Measurements from ENCODE around the gene ENDOU.

Gene ENDOU

DNA sequence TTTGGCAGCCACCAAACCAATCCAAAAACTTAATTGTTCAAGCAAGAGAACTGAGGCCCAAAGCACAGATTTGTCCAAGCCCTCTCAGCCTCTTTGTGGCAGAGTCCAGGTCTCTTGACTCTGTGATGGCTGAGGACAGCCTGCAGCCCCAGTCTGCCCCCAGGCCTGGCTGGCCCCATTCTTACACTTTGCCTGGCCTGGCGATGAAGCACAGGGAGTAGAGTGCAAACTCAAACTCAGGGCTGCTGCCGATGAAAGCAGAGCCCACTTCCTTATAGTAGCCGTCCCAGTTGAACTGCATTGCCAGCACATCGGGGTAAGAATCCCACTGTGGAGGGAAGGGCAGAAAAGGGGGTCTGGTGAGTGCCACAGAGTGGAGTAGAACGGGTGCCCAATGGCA, 13.8 kb downstream of the ENDOU start:
- TF ChIP-seq, protein P1, sequence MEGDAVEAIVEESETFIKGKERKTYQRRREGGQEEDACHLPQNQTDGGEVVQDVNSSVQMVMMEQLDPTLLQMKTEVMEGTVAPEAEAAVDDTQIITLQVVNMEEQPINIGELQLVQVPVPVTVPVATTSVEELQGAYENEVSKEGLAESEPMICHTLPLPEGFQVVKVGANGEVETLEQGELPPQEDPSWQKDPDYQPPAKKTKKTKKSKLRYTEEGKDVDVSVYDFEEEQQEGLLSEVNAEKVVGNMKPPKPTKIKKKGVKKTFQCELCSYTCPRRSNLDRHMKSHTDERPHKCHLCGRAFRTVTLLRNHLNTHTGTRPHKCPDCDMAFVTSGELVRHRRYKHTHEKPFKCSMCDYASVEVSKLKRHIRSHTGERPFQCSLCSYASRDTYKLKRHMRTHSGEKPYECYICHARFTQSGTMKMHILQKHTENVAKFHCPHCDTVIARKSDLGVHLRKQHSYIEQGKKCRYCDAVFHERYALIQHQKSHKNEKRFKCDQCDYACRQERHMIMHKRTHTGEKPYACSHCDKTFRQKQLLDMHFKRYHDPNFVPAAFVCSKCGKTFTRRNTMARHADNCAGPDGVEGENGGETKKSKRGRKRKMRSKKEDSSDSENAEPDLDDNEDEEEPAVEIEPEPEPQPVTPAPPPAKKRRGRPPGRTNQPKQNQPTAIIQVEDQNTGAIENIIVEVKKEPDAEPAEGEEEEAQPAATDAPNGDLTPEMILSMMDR (IDR thresholded peaks at IDR 0.05; ENCODE audit: borderline replicate concordance, control extremely low read depth, extremely low read depth, insufficient read depth, missing control alignments), result no peak
- no peak for DNase-seq (ENCODE audit: low spot score)
- in situ Hi-C loops (cut with MboI; ENCODE audit: low sequenced_read_pairs, unreplicated experiment), result loop anchor here (10.0 to 25.0 kb wide), 2 partner anchors 63 to 451 kb away; partner anchors contain the start of genes ASB8 and SLC48A1

GRCh38 chr12:47710278-47710677, 15.0 kb downstream of the ENDOU start:
- in situ Hi-C loops (cut with MboI; ENCODE audit: low sequenced_read_pairs, unreplicated experiment), result loop anchor here (10.0 to 25.0 kb wide), 2 partner anchors 65 to 452 kb away; partner anchors contain the start of genes ASB8 and SLC48A1
- TF ChIP-seq, protein P1 (IDR thresholded peaks at IDR 0.05; ENCODE audit: borderline replicate concordance, control extremely low read depth, extremely low read depth, insufficient read depth, missing control alignments), result no peak
- no peak for DNase-seq (ENCODE audit: low spot score)

GRCh38 chr12:47709671-47710070, 15.6 kb downstream of the ENDOU start:
- TF ChIP-seq, protein P1 (IDR thresholded peaks at IDR 0.05; ENCODE audit: borderline replicate concordance, control extremely low read depth, extremely low read depth, insufficient read depth, missing control alignments), result no peak
- in situ Hi-C loops (cut with MboI; ENCODE audit: low sequenced_read_pairs, unreplicated experiment), result loop anchor here (10.0 to 25.0 kb wide), 2 partner anchors 65 to 453 kb away; partner anchors contain the start of genes ASB8 and SLC48A1

GRCh38 chr12:47709237-47709636, 16.1 kb downstream of the ENDOU start:
- in situ Hi-C loops (cut with MboI; ENCODE audit: low sequenced_read_pairs, unreplicated experiment), result loop anchor here (25.0 kb wide), 1 partner anchor 453 kb away; the partner anchor contains the start of gene ASB8
- DNase-seq (ENCODE audit: low spot score), result no peak
- TF ChIP-seq, protein P1 (IDR thresholded peaks at IDR 0.05; ENCODE audit: borderline replicate concordance, control extremely low read depth, extremely low read depth, insufficient read depth, missing control alignments), result no peak

More at GRCh38 chr12:47709671-47710070, 15.6 kb downstream of the ENDOU start:
- no peak for DNase-seq (ENCODE audit: low spot score)

DNA sequence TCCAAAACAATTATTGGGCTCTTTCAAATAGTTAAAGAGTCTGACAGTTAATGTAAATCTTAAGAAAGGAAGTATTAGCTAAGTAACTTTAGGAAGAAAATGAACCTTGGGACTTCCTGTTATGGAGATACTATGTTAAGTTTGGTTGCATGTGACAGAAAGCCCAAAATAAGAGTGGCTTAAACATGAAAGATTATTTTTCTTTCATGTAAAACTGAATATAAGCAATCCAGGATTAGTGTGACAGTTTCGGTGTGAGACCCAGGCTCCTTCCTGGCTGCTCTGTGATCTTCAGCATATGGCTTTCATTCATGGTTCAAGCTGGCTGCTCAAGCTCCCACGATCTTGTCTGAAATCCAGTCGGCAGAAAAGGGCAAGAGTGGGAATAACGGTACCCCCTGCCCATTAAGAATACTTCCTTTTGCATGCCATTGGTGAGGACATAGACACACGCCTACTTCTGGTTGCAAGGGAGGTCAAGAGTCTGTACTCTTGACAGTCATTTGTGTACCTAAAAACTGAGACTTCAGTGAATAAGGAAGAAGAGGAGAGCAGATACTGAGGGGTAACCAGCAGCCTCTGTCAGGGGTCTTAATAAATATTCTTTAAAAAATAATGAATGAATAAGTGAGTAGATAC, 17.3 kb downstream of the ENDOU start:
- TF ChIP-seq, protein P1 (IDR thresholded peaks at IDR 0.05; ENCODE audit: borderline replicate concordance, control extremely low read depth, extremely low read depth, insufficient read depth, missing control alignments), result no peak
- DNase-seq (ENCODE audit: low spot score), result no peak
- in situ Hi-C loops (cut with MboI; ENCODE audit: low sequenced_read_pairs, unreplicated experiment), result loop anchor here (25.0 kb wide), 1 partner anchor 454 kb away; the partner anchor contains the start of gene ASB8

DNA sequence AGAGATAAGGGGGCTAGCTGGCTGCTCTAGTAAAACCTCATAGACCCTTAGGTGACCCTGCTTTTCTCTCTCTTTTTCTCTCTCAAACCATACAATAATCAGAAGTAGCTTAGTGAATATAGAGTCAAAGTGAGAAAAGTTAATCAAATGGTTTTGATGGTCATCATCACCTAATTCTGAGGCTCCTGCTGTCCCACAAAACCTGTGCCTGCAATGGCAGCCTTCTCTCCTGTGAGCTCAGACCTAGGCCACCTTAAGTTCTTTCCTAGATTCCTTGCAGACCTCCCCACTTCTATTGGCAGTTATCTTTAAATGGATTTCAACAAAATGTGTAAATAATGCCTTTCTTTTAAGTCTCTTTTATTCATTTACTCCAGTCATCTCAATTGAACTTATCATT, 17.9 kb downstream of the ENDOU start:
- no peak for DNase-seq (ENCODE audit: low spot score)
- TF ChIP-seq, protein P1 (IDR thresholded peaks at IDR 0.05; ENCODE audit: borderline replicate concordance, control extremely low read depth, extremely low read depth, insufficient read depth, missing control alignments), result no peak
- in situ Hi-C loops (cut with MboI; ENCODE audit: low sequenced_read_pairs, unreplicated experiment), result loop anchor here (25.0 kb wide), 1 partner anchor 455 kb away; the partner anchor contains the start of gene ASB8

Measured in GM13976 (cell line).